ENCODE measurements around the gene CPVL.

The CPVL gene

DNA sequence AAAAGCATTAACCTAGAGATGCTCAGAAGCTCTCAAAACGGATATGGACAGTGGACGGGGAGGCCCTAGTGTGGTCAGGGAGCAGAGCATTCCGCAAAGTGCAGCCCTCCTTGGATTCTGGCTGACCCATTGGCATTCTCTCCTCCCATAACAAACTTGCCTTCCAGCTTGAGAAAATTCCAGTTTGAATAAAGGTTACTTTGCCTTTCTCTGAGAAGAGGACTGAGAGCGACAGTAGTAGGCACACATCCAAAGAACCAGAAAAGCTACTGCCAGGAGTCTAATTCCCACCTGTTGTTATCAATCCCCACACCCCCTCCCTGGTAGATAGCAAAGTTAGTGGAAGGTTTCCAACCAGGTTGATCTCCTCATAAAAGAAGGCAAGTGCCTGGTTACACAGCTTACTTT, 103.5 kb downstream of the CPVL start:
- TF ChIP-seq, protein P1, sequence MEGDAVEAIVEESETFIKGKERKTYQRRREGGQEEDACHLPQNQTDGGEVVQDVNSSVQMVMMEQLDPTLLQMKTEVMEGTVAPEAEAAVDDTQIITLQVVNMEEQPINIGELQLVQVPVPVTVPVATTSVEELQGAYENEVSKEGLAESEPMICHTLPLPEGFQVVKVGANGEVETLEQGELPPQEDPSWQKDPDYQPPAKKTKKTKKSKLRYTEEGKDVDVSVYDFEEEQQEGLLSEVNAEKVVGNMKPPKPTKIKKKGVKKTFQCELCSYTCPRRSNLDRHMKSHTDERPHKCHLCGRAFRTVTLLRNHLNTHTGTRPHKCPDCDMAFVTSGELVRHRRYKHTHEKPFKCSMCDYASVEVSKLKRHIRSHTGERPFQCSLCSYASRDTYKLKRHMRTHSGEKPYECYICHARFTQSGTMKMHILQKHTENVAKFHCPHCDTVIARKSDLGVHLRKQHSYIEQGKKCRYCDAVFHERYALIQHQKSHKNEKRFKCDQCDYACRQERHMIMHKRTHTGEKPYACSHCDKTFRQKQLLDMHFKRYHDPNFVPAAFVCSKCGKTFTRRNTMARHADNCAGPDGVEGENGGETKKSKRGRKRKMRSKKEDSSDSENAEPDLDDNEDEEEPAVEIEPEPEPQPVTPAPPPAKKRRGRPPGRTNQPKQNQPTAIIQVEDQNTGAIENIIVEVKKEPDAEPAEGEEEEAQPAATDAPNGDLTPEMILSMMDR (IDR thresholded peaks at IDR 0.05; ENCODE audit: unreplicated experiment in 3 of 3): no peak
- H3K27me3 Mint-ChIP-seq (ENCODE audit: low read depth): no peaks in the 10 kb centered on the region
- H3K36me3 Mint-ChIP-seq (ENCODE audit: low read depth): peaks cover 3% of the 10 kb centered on the region
- peak overlapping the region; percentile 1 to 89 (median 41) for H3K27ac Mint-ChIP-seq
- H3K9me3 Mint-ChIP-seq: peaks cover 11% of the 10 kb centered on the region
- peaks cover 68% of the 10 kb centered on the region for H3K4me1 Mint-ChIP-seq
- no peak overlapping the region for H3K4me3 Mint-ChIP-seq

DNA sequence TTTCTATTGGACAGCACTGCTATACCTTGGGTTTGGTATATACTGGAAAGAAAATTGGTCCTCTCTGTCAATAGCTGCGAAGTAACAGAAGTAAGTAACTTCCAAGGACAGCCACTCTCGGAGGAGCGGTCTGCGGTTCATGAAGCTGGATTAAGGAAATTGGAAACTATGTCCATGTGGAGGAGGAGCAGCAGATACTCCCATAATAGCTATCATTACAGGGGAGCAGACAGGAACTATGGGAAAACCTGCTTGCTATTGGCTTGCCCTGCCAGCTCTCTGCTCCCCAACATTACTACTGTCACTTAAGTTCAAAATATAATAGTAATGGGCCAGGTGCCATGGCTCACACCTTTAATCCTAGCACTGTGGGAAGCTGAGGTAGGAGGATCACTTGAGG, 104.3 kb downstream of the CPVL start:
- Mint-ChIP-seq H3K4me1 (peaks cover 71% of the 10 kb centered on the region), H3K36me3 (ENCODE audit: low read depth) (peaks cover 2% of the 10 kb centered on the region), H3K27me3 (ENCODE audit: low read depth) (no peaks in the 10 kb centered on the region), H3K27ac (peak overlapping the region; percentile 41 to 96 (median 89)), H3K4me3 (peak overlapping the region in 1 of 3 experiments; percentile 27), H3K9me3 (peaks cover 3% of the 10 kb centered on the region)
- TF ChIP-seq, protein P1 (IDR thresholded peaks at IDR 0.05; ENCODE audit: unreplicated experiment in 3 of 3): no peak

DNA sequence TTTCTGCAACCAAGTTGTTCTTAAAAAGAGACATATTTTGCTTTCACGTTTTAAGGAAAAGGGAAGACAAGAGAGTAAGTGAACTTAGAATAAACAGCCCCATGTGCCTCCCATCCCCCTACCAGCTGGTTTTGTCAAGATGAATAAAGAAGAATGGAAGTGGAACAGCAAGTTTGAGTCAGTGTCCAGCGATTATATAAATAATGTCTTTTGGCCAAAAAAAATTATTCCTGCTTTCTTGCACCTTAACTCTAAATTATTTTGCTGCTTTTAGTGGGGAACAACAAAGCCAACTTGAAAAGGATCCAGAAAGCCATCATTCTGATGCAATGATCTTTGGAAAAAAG, 105.8 kb downstream of the CPVL start:
- Mint-ChIP-seq H3K27me3 (ENCODE audit: low read depth) (no peaks in the 10 kb centered on the region), H3K9me3 (no peaks in the 10 kb centered on the region), H3K4me3 (peak overlapping the region in 1 of 3 experiments; percentile 11), H3K27ac (peak overlapping the region; percentile 89 to 96 (median 92)), H3K4me1 (peaks cover 68% of the 10 kb centered on the region), H3K36me3 (ENCODE audit: low read depth) (no peaks in the 10 kb centered on the region)
- TF ChIP-seq, protein P1 (IDR thresholded peaks at IDR 0.05; ENCODE audit: unreplicated experiment in 3 of 3): no peak

DNA sequence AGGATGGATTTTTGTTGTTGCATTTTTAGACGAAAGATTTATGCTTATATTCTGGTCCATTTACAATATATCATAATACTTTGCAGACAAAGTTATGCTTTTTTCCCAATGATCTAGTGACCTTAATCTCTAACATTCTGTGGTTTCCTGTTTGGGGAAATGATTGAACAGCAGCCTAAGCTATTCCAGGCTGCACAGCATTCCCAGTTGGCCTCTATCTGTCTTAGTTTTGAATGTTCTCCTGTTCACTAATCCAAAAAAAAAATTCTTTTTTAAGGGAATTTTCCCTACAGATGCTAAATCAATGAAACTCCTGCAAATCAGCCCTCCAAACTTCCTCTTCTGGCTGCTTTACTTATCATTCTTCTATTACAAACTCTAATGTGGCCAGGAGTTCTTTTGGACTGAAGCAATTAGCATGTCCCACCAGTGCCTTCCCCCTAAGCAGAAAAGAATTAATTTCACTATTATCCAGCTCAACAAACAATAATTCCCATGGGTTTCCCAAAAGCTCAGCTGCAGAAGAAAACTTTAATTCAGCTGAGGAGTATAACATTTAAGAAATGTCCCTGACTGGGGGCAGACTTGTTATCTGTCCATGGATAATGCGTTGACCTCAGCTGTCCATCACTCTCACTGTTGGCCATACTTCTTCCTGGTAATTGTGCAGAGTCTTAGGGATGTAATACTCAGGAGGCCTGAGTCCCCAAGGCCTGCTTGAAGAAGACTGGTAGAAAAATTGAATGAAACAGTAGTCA, 106.3 kb downstream of the CPVL start:
- H3K27ac Mint-ChIP-seq: peak overlapping the region; percentile 89 to 96 (median 92)
- H3K27me3 Mint-ChIP-seq (ENCODE audit: low read depth): no peaks in the 10 kb centered on the region
- peak overlapping the region in 1 of 3 experiments; percentile 11 for H3K4me3 Mint-ChIP-seq
- no peaks in the 10 kb centered on the region for H3K36me3 Mint-ChIP-seq (ENCODE audit: low read depth)
- H3K9me3 Mint-ChIP-seq: no peaks in the 10 kb centered on the region
- TF ChIP-seq, protein P1 (IDR thresholded peaks at IDR 0.05; ENCODE audit: unreplicated experiment in 3 of 3): no peak
- peaks cover 63% of the 10 kb centered on the region for H3K4me1 Mint-ChIP-seq

DNA sequence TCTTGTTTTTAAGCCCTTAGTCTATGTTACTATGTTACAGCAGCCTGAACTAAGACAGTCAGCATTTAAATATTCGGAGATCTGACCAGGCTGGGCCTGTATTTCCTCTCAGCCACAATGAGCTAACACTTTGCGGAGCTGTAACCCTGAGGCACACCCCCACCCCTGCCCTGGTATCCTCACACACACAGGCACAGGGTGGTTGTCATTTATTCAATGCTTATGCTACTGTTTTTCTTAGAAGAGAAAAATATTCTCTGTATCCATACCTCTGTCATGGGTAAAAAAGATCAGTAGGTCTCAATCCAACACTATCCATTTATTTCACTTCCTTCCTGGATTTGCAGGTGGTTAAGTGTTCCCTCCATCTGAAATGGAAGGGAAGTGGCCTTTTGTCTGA, 107.9 kb downstream of the CPVL start:
- Mint-ChIP-seq H3K36me3 (ENCODE audit: low read depth) (no peaks in the 10 kb centered on the region), H3K27me3 (ENCODE audit: low read depth) (no peaks in the 10 kb centered on the region), H3K27ac (peak overlapping the region; percentile 89 to 96 (median 92)), H3K4me3 (no peak overlapping the region), H3K9me3 (no peaks in the 10 kb centered on the region), H3K4me1 (peaks cover 56% of the 10 kb centered on the region)
- TF ChIP-seq, protein P1 (IDR thresholded peaks at IDR 0.05; ENCODE audit: unreplicated experiment in 3 of 3): no peak

All from nephron (organoid).